Activated T-cell treated with anti-CD3 and anti-CD28 coated beads for 24 hours (primary cell): ENCODE results near the gene PIP5K1B.

Experiments
- DNase-seq: peaks from one replicate; pipeline ENCODE4 v3.0.0-alpha.2; 2020; ENCODE audit warnings: low read depth

PIP5K1B gene

GRCh38 chr9:68991457-68991856, 286.4 kb downstream of the PIP5K1B start:
- no peak for DNase-seq

DNA sequence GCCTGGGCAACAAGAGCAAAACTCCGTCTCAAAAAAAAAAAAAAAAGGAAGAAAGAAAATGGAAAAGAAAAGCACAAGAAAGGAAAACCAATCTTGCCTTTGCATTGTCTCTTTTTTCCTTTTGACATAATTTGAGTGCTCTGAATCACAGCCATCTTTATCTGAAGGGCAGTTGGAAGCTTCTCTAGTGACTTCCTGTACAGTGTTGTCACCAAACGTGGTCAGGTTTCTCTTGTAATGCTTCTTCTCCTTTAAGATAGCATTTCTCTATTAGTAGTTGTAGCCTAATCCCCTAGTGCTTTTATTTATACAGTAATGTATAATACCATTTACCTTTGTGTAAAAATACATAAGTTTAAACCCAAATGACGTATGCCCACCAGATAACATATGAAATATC, 290.7 kb downstream of the PIP5K1B start:
- no peak for DNase-seq

DNA sequence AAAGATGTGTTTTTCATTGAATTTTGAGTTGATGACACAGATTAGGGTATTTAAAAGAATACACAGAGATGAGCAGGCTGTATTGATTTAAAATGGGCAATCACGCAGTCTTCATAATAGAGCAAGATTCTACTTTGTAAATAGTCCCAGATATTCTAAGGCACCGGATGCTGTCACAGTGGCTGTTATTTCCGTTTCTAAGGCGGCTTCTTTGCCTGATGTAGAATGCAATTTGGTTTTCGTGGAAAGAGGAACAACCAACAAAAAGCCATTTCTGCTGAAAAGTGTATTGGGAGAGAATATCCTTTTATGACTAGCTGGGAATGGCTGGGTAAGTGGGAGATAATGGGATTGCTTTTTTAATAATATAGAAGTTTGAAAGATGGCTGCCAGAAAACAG, 291.4 kb downstream of the PIP5K1B start:
- no peak for DNase-seq

- no peak for DNase-seq
Measured at GRCh38 chr9:68997666-68998065, 292.6 kb downstream of the PIP5K1B start.

- no peak for DNase-seq
Measured at GRCh38 chr9:68998385-68998784, 293.3 kb downstream of the PIP5K1B start.

DNA sequence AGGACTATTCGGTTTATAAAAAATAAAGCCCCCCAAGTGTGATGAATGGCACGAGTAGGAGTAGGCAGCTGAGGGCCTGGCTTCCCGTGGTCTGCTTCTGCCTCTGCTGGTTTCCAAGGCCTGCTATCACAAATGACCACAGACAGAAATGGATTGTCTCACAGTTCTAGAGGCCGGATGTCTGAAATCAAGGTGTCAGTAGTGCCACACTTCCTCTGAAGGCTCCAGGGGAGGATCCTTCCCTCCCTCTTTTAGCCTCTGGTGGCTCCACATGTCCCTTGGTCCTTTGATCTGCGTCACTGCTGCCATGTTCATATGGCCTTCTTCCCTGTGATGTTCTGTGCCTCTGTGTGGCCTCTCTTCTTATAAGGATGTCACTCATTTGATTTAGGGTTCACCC, 293.8 kb downstream of the PIP5K1B start:
- DNase-seq: no peak

DNA sequence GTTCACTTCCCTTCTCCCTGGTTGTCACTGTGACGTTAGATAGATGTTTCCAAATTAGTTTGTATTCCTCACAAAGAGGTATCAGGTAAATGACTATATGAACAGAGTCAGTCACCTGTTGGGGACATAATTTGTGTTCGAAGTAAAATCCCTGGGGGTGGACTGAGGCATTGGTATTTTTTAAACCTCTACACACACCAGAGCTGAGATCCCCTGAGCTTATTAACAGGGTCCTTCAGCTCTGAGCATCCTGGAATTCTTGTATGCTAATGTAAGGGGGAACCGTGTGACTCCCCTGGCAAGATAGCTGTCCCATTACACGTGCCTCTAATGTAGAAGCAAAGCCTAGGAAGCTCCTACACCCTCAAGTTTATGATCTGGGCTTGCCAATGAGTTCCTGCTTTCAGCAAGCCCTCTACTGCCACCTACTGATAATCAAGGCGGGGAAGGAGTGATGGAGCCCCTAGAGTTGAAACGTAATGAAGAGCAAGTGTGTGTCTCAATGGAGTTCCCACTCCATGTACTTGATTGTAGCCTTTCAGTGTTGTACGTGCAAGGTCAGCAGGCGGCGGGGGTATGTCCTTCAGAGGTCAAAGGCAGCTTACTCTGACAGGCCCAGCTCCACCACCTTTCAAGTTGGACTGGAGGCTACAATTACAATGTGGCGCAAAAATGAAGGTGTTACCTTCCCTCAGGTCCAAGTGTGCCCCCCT, 294.5 kb downstream of the PIP5K1B start:
- peak; percentile 45 for DNase-seq

- DNase-seq: no peak
Measured at GRCh38 chr9:69001921-69002320, 296.9 kb downstream of the PIP5K1B start.

DNA sequence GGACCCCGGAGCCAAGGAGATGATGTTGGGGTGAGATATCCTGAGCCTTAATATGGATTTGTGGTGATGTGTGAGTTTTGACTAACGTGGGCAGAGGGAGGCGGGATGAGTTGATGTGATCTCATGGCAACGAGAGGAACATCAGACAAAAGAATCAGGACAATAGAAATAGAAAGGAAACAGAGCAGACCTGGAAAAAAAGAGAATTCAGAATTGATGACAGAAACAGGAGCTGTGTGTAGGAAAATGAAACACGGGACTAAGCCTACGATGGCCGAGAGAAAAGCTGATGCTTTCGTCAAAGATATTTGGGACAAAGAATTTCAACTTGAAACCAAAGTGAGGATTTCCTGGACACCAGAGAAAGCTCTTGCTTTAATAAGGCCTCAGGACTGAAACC, 298.0 kb downstream of the PIP5K1B start:
- DNase-seq: no peak

- DNase-seq: no peak
Measured at GRCh38 chr9:69004836-69005235, 299.8 kb downstream of the PIP5K1B start.

- no peak for DNase-seq
Measured at GRCh38 chr9:69009708-69010107, 304.7 kb downstream of the PIP5K1B start.

DNA sequence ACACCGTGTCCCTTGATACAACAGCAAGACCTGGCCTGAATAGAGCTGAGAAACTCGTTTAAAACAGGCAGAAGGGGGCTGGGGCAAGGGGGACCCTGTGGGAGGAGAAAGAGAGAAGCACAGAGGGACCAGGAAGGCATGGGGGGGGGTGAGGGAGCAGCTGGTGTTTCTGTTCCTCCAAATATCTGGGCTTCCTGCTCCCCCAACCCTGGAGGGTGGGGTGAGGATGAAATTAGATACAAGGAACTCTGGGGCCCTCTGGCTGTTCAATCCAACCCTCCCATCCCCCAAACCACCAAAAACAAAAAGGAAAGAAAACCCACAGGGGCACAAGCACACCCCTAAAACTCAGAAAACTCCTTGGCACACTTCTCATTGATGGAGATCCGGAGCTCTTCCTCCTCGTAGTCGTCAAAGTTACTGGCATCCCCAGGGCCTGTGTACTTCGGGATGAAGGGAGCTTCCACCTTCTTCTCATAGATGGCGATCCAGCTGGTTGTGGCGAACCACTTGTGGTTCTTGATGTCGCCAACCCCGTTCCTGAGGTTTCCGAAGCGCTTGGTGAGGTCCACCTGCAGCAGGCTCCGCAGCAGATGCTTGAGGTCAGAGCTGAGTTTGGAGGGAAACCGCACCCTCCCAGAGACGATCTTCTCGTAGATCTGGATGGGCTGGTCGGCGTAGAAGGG, 307.8 kb downstream of the PIP5K1B start:
- no peak for DNase-seq

- no peak for DNase-seq
Measured at GRCh38 chr9:69013382-69013727, 308.3 kb downstream of the PIP5K1B start.

- no peak for DNase-seq
Measured at GRCh38 chr9:69014013-69014412, 309.0 kb downstream of the PIP5K1B start, which contains the start of gene PRKACG. PRKACG (minus strand) TSS chr9:69014113; CDS start chr9:69014092, 21 bp downstream.

GRCh38 chr9:69016191-69017096, 311.4 kb downstream of the PIP5K1B start:
- no peak for DNase-seq

GRCh38 chr9:69018737-69019136, 313.7 kb downstream of the PIP5K1B start:
- no peak for DNase-seq

GRCh38 chr9:69019808-69020207, 314.8 kb downstream of the PIP5K1B start:
- DNase-seq: no peak

DNA sequence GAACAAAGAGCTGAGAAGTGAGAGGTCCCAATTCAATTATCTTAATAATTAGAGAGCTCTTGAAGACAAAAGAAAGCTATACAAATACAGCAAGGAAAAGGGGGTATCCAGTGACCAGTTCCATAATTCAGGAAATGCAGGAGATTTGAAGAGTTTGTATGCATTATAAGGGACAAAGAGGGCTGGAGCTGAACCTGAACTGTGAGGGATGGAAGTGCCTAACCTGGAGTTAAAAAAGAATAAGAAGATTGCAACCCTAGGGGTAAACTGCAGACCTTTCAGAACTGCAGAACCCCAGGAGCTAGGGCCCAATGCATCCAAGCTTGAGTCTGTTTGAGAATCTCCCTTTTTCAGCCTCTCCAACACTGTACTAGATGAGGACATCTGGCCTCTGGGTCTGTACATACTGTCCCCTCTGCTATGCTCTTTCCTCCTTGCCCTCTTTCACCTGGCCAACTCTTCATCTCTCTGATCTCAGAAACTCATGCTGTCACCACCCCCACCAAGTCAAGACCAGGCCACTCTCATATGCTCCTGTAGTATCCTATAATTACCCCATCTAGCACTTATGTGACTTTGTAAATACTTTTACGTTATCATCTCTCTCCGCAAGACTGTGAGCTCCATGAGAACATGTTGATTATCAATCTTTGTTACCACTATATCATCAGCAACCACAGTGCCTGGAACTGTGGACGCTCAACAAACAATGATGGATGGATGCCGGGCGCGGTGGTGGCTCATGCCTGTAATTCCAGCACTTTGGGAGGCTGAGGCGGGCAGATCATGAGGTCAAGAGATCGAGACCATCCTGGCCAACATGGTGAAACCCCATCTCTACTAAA, 315.5 kb downstream of the PIP5K1B start:
- no peak for DNase-seq

GRCh38 chr9:69023650-69024049, 318.6 kb downstream of the PIP5K1B start:
- DNase-seq: no peak

GRCh38 chr9:69027355-69028097, 322.5 kb downstream of the PIP5K1B start:
- DNase-seq: peak; percentile 14

DNA sequence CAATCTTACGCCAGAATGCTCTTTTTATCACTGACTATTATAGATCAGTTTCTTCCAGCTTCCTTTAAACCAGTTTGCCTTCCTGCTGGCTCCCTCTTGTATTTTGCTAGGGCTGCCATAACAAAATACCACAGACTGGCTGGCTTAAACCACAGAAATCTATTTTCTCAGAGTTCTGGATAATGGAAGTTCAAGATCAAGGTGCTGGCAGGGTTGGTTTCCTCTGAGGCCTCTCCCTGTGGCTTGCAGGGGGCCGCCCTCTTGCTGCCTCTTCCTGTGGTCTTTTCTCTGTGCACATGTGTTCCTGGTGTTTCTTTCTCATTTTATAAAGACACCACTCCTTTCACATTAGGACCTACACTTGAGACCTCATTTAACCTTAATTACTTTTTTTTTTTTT, 323.7 kb downstream of the PIP5K1B start:
- no peak for DNase-seq
